ENCODE data around the gene ZCWPW2. TPM values are rescaled to one million over a fixed set of nuclear protein-coding genes. Genes with fewer than 3 reads are reported as not detected.
A peak's percentile ranks its signal among the peaks of the same experiment; 100 is the strongest.

ZCWPW2 gene, protein sequence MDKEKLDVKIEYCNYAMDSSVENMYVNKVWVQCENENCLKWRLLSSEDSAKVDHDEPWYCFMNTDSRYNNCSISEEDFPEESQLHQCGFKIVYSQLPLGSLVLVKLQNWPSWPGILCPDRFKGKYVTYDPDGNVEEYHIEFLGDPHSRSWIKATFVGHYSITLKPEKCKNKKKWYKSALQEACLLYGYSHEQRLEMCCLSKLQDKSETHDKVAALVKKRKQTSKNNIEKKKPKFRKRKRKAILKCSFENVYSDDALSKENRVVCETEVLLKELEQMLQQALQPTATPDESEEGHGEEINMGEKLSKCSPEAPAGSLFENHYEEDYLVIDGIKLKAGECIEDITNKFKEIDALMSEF
- 1 to 10 TPM; 1.8 to 2.6 (median 1.9) TPM for polyA plus RNA-seq (ENCODE audit: insufficient read length in 4 of 4)

DNA sequence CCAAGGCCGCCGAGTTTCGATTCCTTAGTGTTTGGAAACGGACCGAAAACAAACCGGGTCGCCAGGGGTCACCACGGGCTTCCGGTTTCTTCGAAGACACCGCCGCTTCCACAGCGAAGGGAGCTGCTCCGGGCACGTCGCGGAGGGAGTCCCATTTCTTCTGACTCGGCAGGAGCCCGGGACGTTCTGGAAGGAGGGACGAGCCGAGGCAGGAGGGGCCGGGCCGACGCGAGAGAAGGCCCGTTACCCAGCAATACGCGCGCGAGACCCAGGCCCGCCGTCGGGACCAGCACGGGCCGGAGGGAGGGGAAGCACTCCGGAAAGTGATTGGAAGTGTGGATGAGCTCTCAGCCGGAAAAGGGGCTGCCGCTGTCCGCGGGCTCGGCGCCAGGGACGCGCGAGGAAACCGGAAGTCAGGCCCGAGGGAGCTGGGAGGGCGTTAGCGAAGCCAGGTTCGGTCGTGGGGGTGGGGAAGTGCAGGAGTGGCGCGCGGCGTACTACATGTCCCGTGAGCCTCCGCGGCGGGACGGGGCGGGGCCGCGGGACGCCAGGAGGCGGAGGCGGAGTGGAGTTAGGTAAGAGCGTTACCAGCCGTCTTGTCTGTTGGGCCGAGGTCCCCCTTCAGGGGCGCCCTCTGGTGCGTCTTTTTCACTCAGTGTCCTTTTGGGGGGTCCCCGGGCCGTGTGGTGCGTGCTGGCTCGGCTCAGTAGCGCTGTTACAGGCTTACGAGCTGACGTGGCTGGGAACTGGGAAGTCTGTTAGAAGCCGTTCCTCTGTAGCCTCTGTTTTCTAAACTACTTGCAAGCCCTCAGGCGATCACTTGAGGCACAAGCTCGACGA, at the start of gene ZCWPW2, which contains the start of gene AZI2:
Gene ZCWPW2 (plus strand): TSS at position 93 of the 840 bp plus-strand sequence. CDS start 64,348 bp downstream, outside the sequence.
Gene AZI2 (minus strand): TSS at position 196 of the 840 bp plus-strand sequence. CDS start 8,207 bp downstream, outside the sequence.
- peak; percentile 90 to 94 (median 91) for DNase-seq (ENCODE audit: low read depth in 4 of 4, low spot score in 3 of 4)

DNA sequence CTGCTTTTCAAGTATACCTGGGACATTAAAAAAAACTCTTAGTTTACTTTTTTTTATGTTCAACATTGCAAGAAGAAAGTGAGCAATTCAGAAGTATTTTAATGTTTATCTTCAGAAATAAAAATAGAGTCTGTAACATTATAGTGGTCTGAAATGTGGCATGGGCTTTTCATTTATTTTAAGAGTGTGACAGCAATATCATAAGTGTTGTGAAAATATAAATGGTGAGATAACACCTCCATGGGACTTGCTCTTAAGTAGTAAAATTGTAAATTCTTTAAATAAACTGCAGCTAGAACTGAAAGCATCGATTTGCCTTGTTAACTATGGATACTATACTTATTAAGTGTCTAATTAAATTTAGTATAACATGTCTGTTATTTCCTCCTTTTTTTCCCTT, 48.8 kb upstream of the ZCWPW2 start:
- no peak for DNase-seq (ENCODE audit: low read depth in 4 of 4, low spot score in 3 of 4)

DNA sequence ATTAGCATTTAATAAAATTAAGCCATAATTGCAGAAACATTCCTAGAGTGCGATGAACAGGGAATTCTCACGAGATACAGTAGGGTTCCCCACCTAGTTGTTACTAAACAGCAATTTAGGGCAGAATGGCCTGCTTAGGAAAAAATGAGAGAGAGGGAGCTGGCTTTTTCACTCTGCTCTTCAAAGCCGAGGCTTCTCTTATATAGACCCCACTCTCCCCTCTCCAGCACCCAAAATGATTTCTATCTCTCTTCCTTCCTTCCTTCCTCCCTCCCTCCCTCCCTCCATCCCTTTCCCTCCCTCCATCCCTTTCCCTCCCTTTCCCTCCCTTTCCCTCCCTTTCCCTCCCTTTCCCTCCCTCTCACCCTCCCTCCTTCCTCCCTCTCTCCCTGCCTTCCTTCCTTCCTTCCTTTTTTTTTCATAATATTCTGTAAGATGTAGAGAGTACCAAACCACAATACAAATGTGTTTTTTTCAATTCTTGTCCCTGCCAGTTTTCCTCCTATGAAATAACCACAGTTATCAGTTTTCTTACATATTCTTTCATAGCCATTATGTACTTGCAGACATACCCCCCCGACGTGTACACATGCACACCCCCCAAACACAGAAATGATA, 48.1 kb upstream of the ZCWPW2 start:
- DNase-seq (ENCODE audit: low read depth in 4 of 4, low spot score in 3 of 4): no peak

DNA sequence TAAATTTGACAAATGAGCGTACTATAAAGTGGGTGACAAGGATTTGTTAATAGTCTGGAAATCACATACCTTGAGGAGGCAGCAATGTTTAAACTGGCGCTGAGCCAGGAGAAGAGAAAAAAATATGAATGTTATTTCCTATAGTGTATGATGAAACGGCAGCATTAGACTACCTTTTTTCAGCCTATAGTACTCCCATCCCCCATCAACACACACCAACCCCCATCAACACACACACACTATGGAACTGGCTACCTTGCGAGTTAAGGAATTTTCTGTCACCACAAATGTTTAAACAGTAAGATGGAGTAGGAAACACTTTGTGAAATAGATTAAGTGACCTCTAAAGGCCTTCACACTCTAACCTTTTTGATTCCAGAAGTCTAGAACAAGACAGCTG, 46.8 kb upstream of the ZCWPW2 start:
- DNase-seq (ENCODE audit: low read depth in 4 of 4, low spot score in 3 of 4): no peak

DNA sequence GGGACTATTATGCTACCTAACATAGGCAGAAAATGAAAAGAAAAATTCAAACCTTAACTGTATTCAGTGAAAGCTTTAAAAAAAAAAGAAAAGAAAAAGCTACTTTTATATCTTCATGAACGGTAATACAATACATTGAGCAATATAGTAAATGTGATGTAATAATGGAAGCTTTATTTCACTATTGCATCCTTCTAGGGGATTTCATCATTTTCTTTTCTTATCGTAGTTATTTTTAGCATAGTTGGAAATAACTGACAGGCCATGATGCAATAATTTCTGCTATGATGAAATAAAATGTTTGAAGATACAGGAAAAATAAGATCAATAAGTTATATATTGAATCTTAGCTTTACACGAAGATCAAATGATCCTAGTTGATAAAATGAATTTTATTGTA, 40.3 kb upstream of the ZCWPW2 start:
- no peak for DNase-seq (ENCODE audit: low read depth in 4 of 4, low spot score in 3 of 4)

DNA sequence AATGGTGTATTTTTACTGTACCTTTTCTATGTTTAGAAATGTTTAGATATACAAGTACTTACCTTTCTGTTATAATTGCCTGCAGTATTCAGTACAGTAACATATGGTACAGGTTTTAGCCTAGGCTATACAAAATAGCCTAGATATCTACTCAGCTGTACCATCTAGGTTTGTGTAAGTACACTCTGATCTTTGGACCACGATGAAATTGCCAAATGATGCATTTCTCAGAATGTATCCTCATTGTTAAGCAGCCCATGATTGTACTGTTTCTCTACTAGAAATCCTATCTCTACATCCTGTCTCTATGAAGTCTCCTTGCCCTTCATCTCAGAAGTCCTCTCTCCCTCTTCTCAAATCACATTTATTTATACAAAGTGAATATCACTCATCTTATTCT, 32.8 kb upstream of the ZCWPW2 start:
- DNase-seq (ENCODE audit: low read depth in 4 of 4, low spot score in 3 of 4): no peak

DNA sequence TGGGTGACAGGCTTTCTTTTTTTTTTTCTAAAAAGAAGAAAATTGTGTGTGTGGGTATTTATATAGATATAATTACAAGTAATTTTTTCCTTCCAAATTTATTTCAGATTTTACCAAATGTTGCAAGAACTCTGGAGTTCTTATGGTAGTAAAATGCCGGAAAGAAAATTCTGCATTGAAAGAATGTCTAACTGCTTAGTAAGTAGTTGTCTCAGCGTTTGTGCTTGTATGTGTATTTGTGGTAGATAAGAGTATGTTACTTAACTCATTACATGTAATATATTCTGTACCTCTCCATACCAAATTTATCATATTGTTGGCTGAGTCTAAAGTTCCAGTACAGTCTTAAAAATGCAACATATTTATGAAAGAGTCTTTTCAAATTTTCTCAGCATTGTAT, 32.3 kb upstream of the ZCWPW2 start:
- DNase-seq (ENCODE audit: low read depth in 4 of 4, low spot score in 3 of 4): no peak

DNA sequence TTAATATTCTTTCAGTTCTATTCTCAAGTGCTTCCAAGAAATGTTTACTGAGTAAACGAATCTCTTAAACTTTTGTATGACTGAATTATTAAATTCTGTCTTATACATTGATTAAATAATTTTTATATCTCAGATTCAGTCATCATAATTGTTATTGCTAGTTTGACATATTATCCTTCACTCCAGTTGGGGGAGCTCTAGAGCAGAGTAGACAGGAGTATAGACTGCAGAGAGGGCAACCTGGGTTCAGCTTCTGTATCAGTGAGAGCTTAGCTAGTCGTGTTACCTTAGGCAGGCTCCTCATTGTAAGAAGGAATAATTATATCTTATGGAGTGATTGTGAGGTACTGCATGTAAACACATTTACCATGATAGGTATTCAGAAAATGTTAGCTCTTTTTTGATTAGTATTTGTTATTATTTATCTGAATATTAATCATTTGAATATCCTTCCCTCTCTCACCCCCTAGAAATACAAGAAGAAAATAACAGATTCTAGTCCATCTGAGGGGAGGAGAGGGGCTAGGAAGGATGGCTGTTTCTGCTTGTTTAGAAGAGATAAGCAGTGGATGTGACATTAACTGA, 31.0 kb upstream of the ZCWPW2 start:
- no peak for DNase-seq (ENCODE audit: low read depth in 4 of 4, low spot score in 3 of 4)

DNA sequence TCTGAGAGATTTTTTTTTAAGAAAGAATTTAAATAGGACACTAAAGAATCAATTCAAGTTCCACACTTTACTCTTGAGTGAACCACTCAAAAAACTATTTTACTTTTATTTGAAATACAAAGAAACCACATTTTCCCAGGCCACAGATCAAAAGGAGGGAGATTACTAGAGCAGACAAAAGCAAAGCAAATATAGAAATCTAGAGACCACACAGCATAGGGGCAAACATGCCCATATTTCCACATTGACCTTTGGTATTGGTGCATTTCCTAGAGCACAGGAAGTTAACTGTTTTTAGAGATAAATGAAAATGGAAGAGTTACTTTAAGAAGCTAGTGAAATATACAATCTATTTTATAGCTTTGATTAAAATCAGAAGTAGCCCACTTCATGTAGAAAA, 27.5 kb upstream of the ZCWPW2 start:
- DNase-seq (ENCODE audit: low read depth in 4 of 4, low spot score in 3 of 4): no peak

DNA sequence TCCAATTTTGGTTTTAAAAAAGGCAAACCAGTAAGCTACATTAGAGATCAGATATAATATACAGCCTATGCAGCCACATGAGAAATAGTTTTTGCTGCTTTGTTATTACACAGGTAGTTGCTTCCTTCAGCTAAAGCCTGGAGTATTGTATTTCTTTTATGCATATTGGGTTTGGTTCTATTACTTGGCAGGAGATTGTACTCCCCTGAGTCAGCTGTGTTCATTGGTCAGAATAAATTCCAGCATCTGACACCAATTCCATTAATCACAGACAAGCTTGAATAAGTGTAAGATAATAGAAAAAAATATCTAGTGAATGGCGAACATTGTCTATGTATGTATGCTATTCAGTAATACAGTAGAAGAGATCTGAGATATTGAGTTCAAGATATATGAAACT, 26.1 kb upstream of the ZCWPW2 start:
- DNase-seq (ENCODE audit: low read depth in 4 of 4, low spot score in 3 of 4): no peak

DNA sequence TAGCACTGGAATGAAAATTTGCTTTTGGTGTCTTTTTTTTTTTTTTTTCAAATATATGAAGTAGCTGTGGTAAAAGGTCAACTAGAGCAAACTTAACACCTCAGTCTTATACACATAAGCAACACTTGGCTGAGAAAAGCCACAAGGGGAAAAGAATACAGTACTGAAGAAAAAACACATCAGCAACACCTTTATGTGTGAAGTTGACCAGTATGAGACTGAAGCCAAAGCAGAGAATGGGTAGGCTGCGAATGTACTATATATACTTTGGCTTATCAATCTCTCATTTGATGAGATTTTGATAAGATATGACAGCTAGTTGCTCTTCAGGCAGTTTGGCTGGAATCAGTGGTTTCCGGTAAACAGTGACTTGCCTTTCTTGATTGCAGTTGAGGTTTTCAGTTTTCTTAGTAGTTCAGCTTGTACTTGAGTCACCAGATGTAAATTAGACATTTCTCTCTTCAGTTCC, 22.0 kb upstream of the ZCWPW2 start:
- no peak for DNase-seq (ENCODE audit: low read depth in 4 of 4, low spot score in 3 of 4)

DNA sequence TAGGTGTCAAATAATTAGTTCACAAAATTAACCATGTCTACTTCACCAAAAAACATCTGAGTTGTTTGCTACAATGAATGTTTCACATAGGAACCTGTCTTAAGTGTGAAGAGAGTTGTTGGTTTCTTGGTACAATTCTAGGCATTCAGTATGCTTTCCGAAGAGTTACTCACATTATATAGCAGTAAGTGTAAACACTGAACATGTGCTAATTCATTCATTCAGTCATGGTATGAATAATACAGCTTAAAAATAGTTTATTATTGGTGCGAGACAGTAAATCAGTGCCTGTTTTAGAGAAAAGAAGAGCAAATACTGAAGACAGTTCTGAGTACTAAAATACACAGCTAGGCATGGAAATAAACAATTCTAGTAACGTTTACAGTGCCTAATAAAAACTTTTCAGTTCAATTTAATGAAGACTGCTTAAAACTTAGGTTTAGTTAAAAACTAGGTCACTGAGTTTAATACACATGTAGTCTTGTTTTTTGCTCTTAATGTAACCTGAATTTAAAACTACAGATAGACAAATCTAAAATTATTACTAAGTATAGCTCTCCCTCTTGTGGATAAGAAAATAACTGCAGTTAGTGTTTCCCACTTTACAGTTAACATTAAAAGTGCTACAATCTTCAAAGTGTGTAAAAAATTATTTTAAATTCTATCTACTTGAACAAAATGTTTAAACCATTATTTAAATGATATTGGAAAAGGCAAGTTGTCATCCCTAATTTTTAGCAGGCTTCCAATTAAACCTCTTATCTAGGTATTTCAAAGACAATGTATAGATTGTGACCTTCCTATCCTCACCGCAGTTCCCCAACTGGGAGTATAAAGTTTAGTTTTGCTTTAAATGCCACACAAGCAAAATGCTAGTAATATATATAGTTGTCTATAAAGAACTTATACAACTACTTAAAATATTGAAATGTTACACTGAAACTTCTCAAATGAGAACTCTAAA, 20.1 kb upstream of the ZCWPW2 start:
- DNase-seq (ENCODE audit: low read depth in 4 of 4, low spot score in 3 of 4): no peak

DNA sequence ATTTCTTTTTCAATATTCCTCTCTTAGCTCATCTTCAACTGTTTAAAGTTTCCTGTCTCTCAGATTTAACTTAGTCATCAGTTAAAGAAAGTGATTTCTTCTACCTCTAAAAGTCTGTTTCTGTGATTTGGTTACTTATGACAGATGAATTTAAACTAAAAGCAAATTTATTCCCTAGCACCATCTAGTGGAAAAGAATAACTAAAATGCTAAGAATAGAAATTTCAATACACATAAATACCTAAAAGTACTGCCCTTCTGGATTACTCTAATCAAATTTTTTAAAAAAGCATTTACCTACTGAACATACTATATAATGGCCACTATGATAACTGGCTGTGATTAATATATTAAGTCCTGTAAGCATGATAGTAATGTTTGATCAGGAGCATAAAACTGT, 14.0 kb upstream of the ZCWPW2 start:
- DNase-seq (ENCODE audit: low read depth in 4 of 4, low spot score in 3 of 4): no peak

DNA sequence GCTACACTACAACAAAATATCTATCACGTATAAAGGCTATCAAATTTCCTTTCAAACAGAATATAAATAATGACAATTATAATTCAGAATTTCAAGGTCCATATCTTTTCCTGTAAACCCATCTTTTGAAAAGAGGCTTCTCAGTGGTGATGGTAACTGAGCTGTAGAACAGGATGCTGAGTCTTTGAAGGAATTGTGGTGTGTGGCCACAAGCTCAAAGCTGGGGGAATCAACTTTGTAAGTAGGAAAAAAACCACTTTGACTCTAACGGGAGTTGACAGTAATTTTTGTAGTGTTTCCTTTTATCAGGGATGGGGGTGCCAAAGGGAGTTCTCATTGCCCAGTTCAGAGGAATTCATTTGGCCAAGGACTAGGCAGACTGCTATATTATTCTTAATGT, 13.3 kb upstream of the ZCWPW2 start:
- no peak for DNase-seq (ENCODE audit: low read depth in 4 of 4, low spot score in 3 of 4)

DNA sequence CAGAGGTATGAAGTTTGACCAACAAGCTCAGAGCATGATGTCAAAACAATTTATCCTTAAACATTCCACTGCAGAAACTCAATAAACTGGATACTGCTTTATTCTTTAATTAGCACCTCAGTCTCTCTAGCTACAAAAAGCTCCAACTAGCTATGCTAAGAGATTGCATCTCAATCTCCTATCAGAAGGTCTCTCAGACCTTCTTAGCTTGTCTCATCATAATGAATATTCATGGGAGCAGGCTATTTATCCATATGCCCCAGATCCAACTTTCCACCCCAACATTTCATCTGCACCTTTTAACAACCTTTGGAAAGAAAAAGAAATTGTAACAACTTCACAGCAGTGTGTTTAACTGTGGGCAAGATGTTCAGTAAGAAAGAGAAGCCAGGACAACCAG, 11.3 kb upstream of the ZCWPW2 start:
- DNase-seq (ENCODE audit: low read depth in 4 of 4, low spot score in 3 of 4): no peak

DNA sequence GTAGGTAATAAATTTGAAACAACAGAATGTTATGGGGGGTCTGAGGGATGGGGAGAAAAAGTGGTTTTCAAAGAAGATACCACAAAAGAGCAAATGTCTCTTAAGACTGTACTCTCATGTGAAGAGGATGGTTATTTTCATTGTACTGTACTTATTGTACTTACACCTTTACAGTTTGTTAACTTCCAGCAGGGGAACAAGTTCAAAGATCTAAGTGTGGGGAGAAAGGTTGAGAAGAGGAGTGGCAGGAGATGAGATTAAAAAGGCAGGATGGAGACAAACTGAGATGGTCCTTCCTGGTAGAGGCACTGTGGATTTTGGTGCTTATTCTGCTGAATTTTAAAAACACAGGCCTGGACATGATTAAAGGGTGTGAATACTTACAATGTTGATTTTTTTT, 5.4 kb upstream of the ZCWPW2 start:
- DNase-seq (ENCODE audit: low read depth in 4 of 4, low spot score in 3 of 4): no peak

DNA sequence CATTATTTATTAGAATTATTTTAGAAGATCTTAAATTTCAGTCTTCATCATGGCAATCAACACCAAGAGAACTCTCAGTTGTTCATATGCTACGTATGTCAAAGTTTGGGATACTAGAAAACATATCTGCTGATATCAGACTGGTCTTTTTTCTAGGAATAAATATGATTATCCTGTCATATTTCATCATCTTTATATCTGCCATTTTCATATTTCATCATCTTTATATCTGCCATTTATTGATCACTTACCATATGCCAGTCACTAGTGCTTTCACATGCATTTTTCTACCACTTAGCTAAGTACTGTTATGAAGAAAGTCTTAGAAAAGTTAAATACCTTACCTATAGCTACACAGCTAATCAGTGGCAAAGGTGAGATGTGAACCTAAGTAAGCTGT, 2.8 kb upstream of the ZCWPW2 start:
- DNase-seq (ENCODE audit: low read depth in 4 of 4, low spot score in 3 of 4): no peak

DNA sequence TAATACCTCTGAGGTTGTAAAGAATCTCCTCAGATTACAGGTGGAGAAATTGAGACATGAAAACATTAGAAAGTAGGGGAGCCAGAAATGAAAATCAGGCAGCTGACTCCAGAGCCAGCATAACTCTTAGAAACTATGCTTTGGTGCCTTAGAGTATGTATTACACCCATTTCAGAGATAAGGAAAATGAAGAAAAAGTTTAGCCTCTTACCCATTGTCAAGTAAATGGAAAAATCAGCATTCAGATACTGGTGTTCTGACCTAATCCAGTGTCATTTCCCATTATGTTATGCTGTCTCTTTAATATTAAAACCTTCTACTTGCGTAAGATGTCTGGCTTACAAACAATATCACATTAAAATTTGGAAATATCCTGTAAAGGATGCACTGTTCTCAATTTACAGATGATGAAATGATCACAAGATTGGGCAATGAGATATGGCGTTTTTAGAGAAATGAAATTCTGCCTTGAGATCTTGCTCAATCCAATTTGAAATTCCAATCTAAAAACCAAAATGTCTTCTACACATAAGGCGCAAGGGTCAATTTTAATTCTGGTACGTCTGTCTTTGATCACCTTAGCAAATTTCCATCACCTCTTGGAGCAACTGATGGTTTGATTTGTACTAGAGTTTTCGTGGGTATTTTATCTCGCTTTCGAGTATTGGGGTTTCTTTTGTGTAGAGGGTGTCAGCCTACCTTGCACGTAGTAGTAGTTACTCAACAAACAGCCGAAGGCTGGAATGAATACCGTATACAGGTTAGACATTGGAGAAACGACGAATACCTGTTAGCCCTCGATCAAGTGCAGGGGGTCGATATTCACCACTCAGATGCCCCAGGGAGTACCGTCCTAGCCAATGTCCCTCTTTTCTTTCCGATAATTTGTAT, 902 bp upstream of the ZCWPW2 start:
- no peak for DNase-seq (ENCODE audit: low read depth in 4 of 4, low spot score in 3 of 4)

DNA sequence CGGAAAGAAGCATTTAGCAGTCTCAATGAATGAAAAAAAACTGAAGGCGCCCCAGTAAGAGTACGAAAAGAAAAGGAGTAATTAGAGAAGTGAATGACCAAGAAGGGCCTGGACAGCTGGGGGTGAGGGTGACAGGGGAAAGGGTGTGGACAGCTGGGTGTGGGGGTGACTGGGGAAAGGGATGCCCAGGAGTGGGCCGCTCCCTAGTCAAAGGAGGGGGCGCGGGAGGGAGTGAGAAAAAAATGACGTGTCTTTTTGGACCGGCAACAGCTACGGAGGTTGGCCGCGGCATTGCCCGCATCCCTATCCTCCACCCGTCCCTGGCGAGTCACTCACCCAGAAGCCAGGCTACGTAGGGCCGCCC, 274 bp upstream of the ZCWPW2 start:
- DNase-seq (ENCODE audit: low read depth in 4 of 4, low spot score in 3 of 4): no peak
